HL-60 (cell line): Measurements from ENCODE around the gene APBA2.

Source experiments
- DNase-seq, 2 experiments: peaks; one replicate each; pipeline ENCODE4 v3.0.0-alpha.2; 2010 to 2020; ENCODE audit warnings: low read depth in 1 of 2, low spot score in 1 of 2
- H3K27ac ChIP-seq: fragments of 250-450 bp; sonication (Bioruptor Pico); replicated peaks from 2 replicates; pipeline ENCODE4 v1.5.1; 2020; ENCODE audit warnings: mild to moderate bottlenecking, moderate library complexity
- H3K27me3 ChIP-seq: fragments of 250-450 bp; sonication (Bioruptor Pico); 2 replicates; pipeline ENCODE4 v1.5.1; 2021; ENCODE audit warnings: mild to moderate bottlenecking, moderate library complexity; ENCODE audit not compliant: insufficient read depth, poor library complexity, severe bottlenecking
- H3K4me3 ChIP-seq: replicated peaks from 2 replicates; pipeline ENCODE4 v1.5.1; 2011; ENCODE audit warnings: mild to moderate bottlenecking, control low read depth, low read length; ENCODE audit not compliant: insufficient read depth
- CTCF ChIP-seq: IDR thresholded peaks from one replicate; pipeline ENCODE4 v1.5.1; 2011; ENCODE audit warnings: low read length, control low read depth, inconsistent platforms; ENCODE audit not compliant: insufficient read depth
- GABPA ChIP-seq: IDR thresholded peaks from 2 replicates; pipeline ENCODE4 v1.6.1; 2012; ENCODE audit warnings: low read depth
- POLR2AphosphoS5 ChIP-seq: IDR thresholded peaks from 2 replicates; pipeline ENCODE4 v1.6.1; 2012; ENCODE audit warnings: low read depth
- REST ChIP-seq: IDR thresholded peaks from 2 replicates; pipeline ENCODE4 v1.6.1; 2012; ENCODE audit warnings: low read depth; ENCODE audit not compliant: insufficient replicate concordance
- SPI1 ChIP-seq: IDR thresholded peaks from 2 replicates; pipeline ENCODE4 v1.6.1; 2012; ENCODE audit warnings: low read depth, mild to moderate bottlenecking, borderline replicate concordance

The APBA2 gene

GRCh38 chr15:28993720-28994053 lies 107.9 kb downstream of the APBA2 start:
- Histone ChIP-seq H3K27me3 (no peaks in the 10 kb centered on the region), H3K4me3 (no peak overlapping the region)
- TF ChIP-seq GABPA (no peak), REST (no peak), POLR2AphosphoS5 (no peak), SPI1 (no peak), CTCF (no peak)

GRCh38 chr15:28994142-28994830 lies 108.5 kb downstream of the APBA2 start:
- H3K27ac ChIP-seq: no peak overlapping the region
- DNase-seq: no peak
- no peak overlapping the region for H3K4me3 ChIP-seq
- H3K27me3 ChIP-seq: no peaks in the 10 kb centered on the region
- TF ChIP-seq GABPA (no peak), SPI1 (no peak), POLR2AphosphoS5 (no peak), REST (no peak), CTCF (no peak)

More at GRCh38 chr15:28993720-28994053, 107.9 kb downstream of the APBA2 start:
- no peak overlapping the region for H3K27ac ChIP-seq
- DNase-seq: no peak

GRCh38 chr15:28994831-28995596 lies 109.2 kb downstream of the APBA2 start:
- TF ChIP-seq GABPA (no peak), SPI1 (peak; percentile 44; the same call in 1 of the 2 replicates)
- Histone ChIP-seq H3K4me3 (no peak overlapping the region), H3K27me3 (no peaks in the 10 kb centered on the region), H3K27ac (no peak overlapping the region)
- peak in 1 of 2 experiments; percentile 37 for DNase-seq

- H3K27me3 ChIP-seq: no peaks in the 10 kb centered on the region
- no peak for TF ChIP-seq REST
- TF ChIP-seq SPI1: no peak
- TF ChIP-seq GABPA: no peak
- no peak for TF ChIP-seq POLR2AphosphoS5
- no peak for TF ChIP-seq CTCF
- H3K27ac ChIP-seq: no peak overlapping the region
- no peak overlapping the region for H3K4me3 ChIP-seq
- no peak for DNase-seq
These were observed 109.9 kb downstream of the APBA2 start for GRCh38 chr15:28995705-28996104.
